NT2/D1 (cell line): ENCODE measurements around the gene LLGL2.
"Not testable (repeated sequence)": the region's sequence is repeated elsewhere in the genome, so short reads cannot be mapped to it uniquely, and the experiment has no call there.

ENCODE experiments used
- DNase-seq: peaks from one replicate; pipeline ENCODE4 v3.0.0-alpha.2; 2011; ENCODE audit warnings: low read depth, low spot score
- H3K27me3 ChIP-seq: 2 replicates; pipeline ENCODE4 v1.6.0; 2011; ENCODE audit warnings: mild to moderate bottlenecking; ENCODE audit not compliant: insufficient read length, insufficient read depth
- H3K36me3 ChIP-seq: 2 replicates; pipeline ENCODE4 v1.6.1; 2011; ENCODE audit warnings: mild to moderate bottlenecking, low read length, mixed read lengths; ENCODE audit not compliant: insufficient read depth, insufficient read length
- H3K4me1 ChIP-seq: 2 replicates; pipeline ENCODE4 v1.5.1; 2011; ENCODE audit not compliant: insufficient read depth, insufficient read length
- H3K4me3 ChIP-seq: 2 replicates; pipeline ENCODE4 v1.5.1; 2011; ENCODE audit warnings: low read depth; ENCODE audit not compliant: insufficient read length
- H3K9ac ChIP-seq: 2 replicates; pipeline ENCODE4 v1.6.0; 2011; ENCODE audit warnings: low read depth; ENCODE audit not compliant: insufficient read length
- H3K9me3 ChIP-seq: 2 replicates; pipeline ENCODE4 v1.5.1; 2011; ENCODE audit warnings: mild to moderate bottlenecking, low read length; ENCODE audit not compliant: insufficient read depth
- SUZ12 ChIP-seq: IDR thresholded peaks from 2 replicates; pipeline ENCODE4 v1.6.1; 2011; ENCODE audit not compliant: insufficient read length, insufficient read depth; ENCODE audit errors: extremely low read depth
- YY1 ChIP-seq: IDR thresholded peaks from 2 replicates; pipeline ENCODE4 v1.6.1; 2011; ENCODE audit not compliant: insufficient read length, insufficient read depth
- ZNF274 ChIP-seq: IDR thresholded peaks from 2 replicates; pipeline ENCODE4 v1.6.1; 2011; ENCODE audit warnings: mild to moderate bottlenecking, low read depth, low read length

LLGL2 gene

DNA sequence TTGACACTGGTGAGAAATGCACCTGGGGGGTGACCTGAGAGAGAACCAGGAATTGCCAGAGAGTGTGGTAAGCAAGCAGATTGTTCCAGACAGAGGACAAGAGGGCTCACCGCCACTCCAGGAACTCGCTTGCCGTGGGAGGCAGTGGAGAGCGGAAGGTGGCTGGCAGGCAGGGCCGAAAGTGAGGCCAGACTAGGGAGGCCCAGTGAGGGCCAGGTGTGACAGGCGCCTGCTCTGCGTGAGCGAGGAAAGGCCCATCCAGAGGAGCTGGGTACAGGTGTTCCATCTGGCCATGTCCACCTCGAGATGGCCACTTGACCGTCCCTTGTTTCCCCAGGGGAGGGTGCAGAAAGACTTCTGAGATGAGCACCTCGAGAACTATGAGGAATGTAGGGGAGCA, 50.2 kb downstream of the LLGL2 start:
- no peak for TF ChIP-seq ZNF274
- TF ChIP-seq SUZ12, result no peak
- TF ChIP-seq YY1, result no peak
- no peak overlapping the region for H3K4me3 ChIP-seq
- H3K27me3 ChIP-seq, result no peaks in the 10 kb centered on the region
- peaks cover 8% of the 10 kb centered on the region for H3K4me1 ChIP-seq
- no peak overlapping the region for H3K9ac ChIP-seq
- peaks cover 2% of the 10 kb centered on the region; the same call in 1 of the 2 replicates for H3K9me3 ChIP-seq
- H3K36me3 ChIP-seq, result peaks cover 29% of the 10 kb centered on the region
- no peak for DNase-seq

DNA sequence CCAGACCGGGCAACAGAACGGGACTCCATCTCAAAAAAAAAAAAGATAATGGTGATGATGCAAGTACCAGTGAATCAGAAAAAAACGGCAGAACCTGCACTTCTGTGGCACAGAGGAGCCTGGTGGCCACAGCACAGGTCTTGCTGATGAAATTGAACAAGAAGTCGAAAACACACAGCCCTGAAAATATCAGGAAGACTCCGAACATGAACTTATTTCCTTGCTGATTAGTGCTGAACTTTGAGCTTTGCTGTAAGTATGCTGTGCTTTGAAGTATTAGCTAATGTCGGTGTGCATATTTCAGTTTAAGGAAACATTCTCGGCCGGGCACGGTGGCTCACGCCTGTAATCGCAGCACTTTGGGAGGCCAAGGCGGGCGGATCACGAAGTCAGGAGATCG, 51.2 kb downstream of the LLGL2 start:
- H3K4me3 ChIP-seq, result no peak overlapping the region
- no peak for TF ChIP-seq YY1
- no peak for TF ChIP-seq ZNF274
- TF ChIP-seq SUZ12, result no peak
- peaks cover 8% of the 10 kb centered on the region for H3K4me1 ChIP-seq
- H3K9ac ChIP-seq, result no peak overlapping the region
- H3K36me3 ChIP-seq, result peaks cover 24% of the 10 kb centered on the region
- H3K27me3 ChIP-seq, result no peaks in the 10 kb centered on the region
- DNase-seq, result no peak
- peaks cover 10% of the 10 kb centered on the region; the same call in 1 of the 2 replicates for H3K9me3 ChIP-seq

- not testable (repeated sequence) for H3K36me3 ChIP-seq, H3K27me3 ChIP-seq, H3K4me3 ChIP-seq, DNase-seq, H3K9ac ChIP-seq, H3K4me1 ChIP-seq
- peaks cover 18% of the 10 kb centered on the region for H3K9me3 ChIP-seq
These were observed 55.7 kb downstream of the LLGL2 start for GRCh38 chr17:75581121-75581725.

DNA sequence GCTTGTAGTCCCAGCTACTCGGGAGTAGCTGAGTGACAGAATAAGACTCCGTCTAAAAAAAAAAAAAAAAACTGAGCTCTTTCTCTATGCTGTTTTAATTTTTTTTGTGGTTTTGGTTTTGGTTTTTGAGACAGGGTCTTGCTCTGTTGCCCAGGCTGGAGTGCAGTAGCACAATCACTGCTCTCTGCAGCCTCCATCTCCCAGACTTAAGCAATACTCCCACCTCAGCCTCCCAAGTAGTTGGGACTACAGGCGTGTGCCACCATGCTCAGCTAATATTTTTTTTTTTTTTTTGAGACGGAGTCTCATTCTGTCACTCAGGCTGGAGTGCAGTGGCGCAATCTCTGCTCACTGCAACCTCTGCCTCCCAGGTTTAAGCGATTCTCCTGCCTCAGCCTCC, 57.7 kb downstream of the LLGL2 start:
- not testable (repeated sequence) for H3K36me3 ChIP-seq, H3K27me3 ChIP-seq, H3K4me1 ChIP-seq, H3K4me3 ChIP-seq, DNase-seq, H3K9ac ChIP-seq
- H3K9me3 ChIP-seq, result peaks cover 27% of the 10 kb centered on the region

DNA sequence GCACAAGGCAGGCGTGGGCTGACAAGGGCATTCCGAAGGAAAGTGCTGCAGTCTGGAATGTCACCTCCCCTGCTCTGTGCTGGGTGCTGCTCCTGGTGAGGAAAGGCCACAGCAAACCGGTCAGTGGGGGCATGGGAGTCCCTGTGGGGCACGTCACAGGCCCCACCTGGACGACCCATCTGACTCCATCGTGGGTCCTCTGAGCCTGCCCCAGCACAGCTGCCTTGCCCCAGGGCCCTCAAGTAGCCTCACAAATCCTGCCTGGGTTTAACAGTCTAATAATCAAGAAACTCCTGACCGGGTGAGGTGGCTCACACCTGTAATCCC, 59.3 kb downstream of the LLGL2 start:
- peaks cover 31% of the 10 kb centered on the region for H3K9me3 ChIP-seq
- TF ChIP-seq ZNF274 (no peak), SUZ12 (no peak), YY1 (no peak)
- H3K4me1 ChIP-seq, result peaks cover 5% of the 10 kb centered on the region
- no peak overlapping the region for H3K4me3 ChIP-seq
- no peak for DNase-seq
- H3K9ac ChIP-seq, result no peak overlapping the region
- H3K36me3 ChIP-seq, result no peaks in the 10 kb centered on the region
- H3K27me3 ChIP-seq, result peaks cover 3% of the 10 kb centered on the region

DNA sequence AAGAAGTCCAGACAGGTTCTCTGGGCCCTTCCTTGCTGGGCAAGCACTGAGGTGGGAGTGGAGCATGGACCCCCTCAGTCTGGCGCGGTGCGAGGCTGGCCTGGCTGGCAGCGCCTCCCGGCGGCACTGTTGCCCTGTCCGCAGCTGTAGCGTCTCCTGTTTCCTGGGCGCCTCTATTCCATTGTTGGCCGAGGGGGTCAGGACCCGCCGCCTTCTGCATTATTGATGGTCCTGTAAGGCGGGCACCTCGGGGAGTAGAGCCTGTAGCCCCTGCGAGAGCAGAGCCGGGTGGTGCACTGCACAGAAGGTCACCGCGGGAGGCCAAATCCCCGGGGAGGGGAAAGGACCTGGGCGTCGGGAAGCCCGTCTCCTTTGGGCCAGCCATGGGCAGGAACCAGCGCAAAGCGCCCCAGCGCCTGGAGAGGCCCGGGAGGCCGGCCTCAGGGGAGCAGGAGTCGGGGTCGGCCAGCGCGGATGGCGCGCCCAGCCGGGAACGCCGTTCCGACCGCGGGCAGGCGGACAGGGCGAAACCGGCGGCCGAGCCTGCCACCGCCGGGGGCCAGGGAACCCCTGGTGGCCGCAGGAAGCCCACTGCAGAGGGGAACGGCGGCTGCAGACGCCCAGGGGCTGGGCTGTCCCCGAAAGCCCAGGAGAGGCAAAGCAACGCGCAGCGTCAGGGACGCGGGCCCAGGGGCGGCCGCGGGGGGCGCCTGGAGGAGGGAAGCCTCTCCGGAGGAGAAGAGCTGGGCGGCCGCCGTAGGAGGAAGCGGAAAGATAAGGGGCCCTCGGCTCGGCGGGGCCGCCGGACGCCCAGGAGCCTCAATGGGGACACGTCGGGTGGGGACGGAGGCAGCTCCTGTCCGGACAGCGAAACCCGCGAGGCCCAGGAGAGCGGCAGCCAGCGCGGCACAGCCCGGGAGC, 62.4 kb downstream of the LLGL2 start, which contains the start of gene MYO15B:
TSS of gene MYO15B (plus strand) at position 126 of the 921 bp plus-strand sequence. CDS start at position 384, 258 bp downstream.
- Histone ChIP-seq H3K36me3 (no peaks in the 10 kb centered on the region), H3K9ac (peak within 1 kb of the TSS; percentile 83), H3K27me3 (peaks cover 3% of the 10 kb centered on the region), H3K4me3 (peak within 1 kb of the TSS; percentile 55), H3K9me3 (peaks cover 25% of the 10 kb centered on the region), H3K4me1 (peaks cover 4% of the 10 kb centered on the region)
- DNase-seq, result no peak
- no peak for TF ChIP-seq SUZ12
- no peak for TF ChIP-seq YY1
- TF ChIP-seq ZNF274, result no peak

DNA sequence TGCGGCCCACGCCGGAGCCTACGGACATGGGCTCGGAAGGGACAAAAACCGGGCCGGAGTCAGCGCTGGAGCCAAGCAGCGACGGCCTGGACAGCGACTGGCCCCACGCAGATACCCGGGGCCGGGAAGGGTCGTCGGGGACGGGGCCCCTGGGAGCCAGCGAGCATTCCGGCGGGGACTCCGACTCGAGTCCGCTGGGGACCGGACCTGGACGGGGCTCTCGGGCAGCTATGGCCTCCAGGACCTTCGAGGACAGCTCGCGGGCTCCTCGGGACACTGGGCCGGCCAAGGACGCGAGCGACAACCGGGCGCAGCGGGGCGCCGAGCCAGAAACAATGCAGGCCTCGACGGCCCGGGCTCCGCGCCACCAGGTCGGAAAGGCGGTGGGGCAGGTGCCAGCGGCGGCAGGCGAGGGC, 63.1 kb downstream of the LLGL2 start:
- DNase-seq, result no peak
- Histone ChIP-seq H3K9ac (peak overlapping the region; percentile 83), H3K4me1 (peaks cover 4% of the 10 kb centered on the region), H3K9me3 (peaks cover 25% of the 10 kb centered on the region), H3K36me3 (no peaks in the 10 kb centered on the region), H3K27me3 (peaks cover 3% of the 10 kb centered on the region), H3K4me3 (peak overlapping the region; percentile 55)
- no peak for TF ChIP-seq SUZ12
- TF ChIP-seq YY1, result no peak
- no peak for TF ChIP-seq ZNF274
